Ishikawa (cell line): ENCODE measurements around the gene DYRK1A.

Experiments
- EP300 ChIP-seq: IDR thresholded peaks from 2 replicates; pipeline ENCODE4 v1.6.1; 2012; ENCODE audit warnings: borderline replicate concordance
- TF ChIP-seq, protein P1 (sequence below): IDR thresholded peaks from 2 replicates; pipeline ENCODE4 v1.6.1; 2012

DNA sequence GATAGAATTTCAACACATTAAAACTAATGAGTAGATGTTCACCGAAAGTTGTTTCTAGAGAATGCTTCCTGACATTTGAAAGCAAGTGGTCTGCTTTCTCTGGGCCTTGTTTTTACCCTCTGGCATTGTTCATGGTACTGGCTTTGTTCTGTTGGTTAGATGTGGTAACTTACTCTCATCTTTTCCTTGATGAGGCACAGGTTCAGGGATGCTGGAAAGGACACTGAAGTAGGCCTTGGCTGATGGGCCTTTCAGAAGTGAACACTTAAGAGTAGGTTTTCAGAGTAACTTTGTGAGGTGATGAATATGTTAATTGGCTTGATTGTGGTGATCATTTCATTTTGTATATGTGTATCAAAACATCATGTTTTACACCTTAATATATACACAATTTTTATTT lies 55.8 kb downstream of the DYRK1A start:
- no peak for TF ChIP-seq EP300
- TF ChIP-seq, protein P1, sequence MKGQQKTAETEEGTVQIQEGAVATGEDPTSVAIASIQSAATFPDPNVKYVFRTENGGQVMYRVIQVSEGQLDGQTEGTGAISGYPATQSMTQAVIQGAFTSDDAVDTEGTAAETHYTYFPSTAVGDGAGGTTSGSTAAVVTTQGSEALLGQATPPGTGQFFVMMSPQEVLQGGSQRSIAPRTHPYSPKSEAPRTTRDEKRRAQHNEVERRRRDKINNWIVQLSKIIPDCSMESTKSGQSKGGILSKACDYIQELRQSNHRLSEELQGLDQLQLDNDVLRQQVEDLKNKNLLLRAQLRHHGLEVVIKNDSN = no peak
